Astrocyte (in vitro differentiated cells and primary cell): Measurements from ENCODE around the gene TRIM39. TPM values are rescaled to one million over a fixed set of nuclear protein-coding genes. Genes with fewer than 3 reads are reported as not detected.
A peak's percentile ranks its signal among the peaks of the same experiment; 100 is the strongest.

Source experiments
- DNase-seq: peaks from one replicate; pipeline ENCODE4 v3.0.0-alpha.2; 2010; ENCODE audit warnings: low read depth
- FAIRE-seq: peaks from 2 replicates; lab custom pipeline; 2011; peaks lifted over from hg19 to GRCh38; lab: Jason Lieb, UNC
- H2AFZ ChIP-seq: 2 replicates; pipeline ENCODE4 v1.6.0; 2012; ENCODE audit warnings: low read depth, low read length, inconsistent platforms
- H3K27ac ChIP-seq: 2 replicates; pipeline ENCODE4 v1.5.1; 2011; ENCODE audit warnings: low read depth, low read length, inconsistent platforms
- H3K27me3 ChIP-seq: 2 replicates; pipeline ENCODE4 v1.6.0; 2011; ENCODE audit warnings: low read length, inconsistent platforms; ENCODE audit not compliant: insufficient read depth
- H3K36me3 ChIP-seq: 2 replicates; pipeline ENCODE4 v1.5.1; 2011; ENCODE audit warnings: low read length, inconsistent platforms; ENCODE audit not compliant: insufficient read depth
- H3K4me1 ChIP-seq: 2 replicates; pipeline ENCODE4 v1.5.1; 2011; ENCODE audit warnings: low read length, inconsistent platforms; ENCODE audit not compliant: insufficient read depth
- H3K4me2 ChIP-seq: 2 replicates; pipeline ENCODE4 v1.6.0; 2012; ENCODE audit warnings: low read length, inconsistent platforms
- H3K4me3 ChIP-seq: 2 replicates; pipeline ENCODE4 v1.5.1; 2011; ENCODE audit warnings: low read depth, mild to moderate bottlenecking, low read length, inconsistent platforms; ENCODE audit not compliant: insufficient read depth
- H3K79me2 ChIP-seq: 2 replicates; pipeline ENCODE4 v1.6.0; 2012; ENCODE audit warnings: mild to moderate bottlenecking, low read length, inconsistent platforms; ENCODE audit not compliant: insufficient read depth
- H3K9ac ChIP-seq: 2 replicates; pipeline ENCODE4 v1.6.0; 2012; ENCODE audit warnings: mild to moderate bottlenecking, low read length, inconsistent platforms
- H3K9me3 ChIP-seq: 2 replicates; pipeline ENCODE4 v1.5.1; 2012; ENCODE audit warnings: low read depth, mild to moderate bottlenecking, low read length, inconsistent platforms; ENCODE audit not compliant: insufficient read depth
- H4K20me1 ChIP-seq: 2 replicates; pipeline ENCODE4 v1.6.0; 2012; ENCODE audit warnings: low read length, inconsistent platforms; ENCODE audit not compliant: insufficient read depth
- H3K27ac Mint-ChIP-seq: one replicate; pipeline ENCODE4 v1.8.0; 2021; ENCODE audit warnings: mild to moderate bottlenecking, mixed read lengths; ENCODE audit not compliant: unreplicated experiment
- H3K27me3 Mint-ChIP-seq: one replicate; pipeline ENCODE4 v1.8.0; 2021; ENCODE audit warnings: low read depth, mixed read lengths; ENCODE audit not compliant: unreplicated experiment
- H3K36me3 Mint-ChIP-seq: one replicate; pipeline ENCODE4 v1.8.0; 2021; ENCODE audit warnings: low read depth, mixed read lengths; ENCODE audit not compliant: unreplicated experiment
- H3K4me1 Mint-ChIP-seq: one replicate; pipeline ENCODE4 v1.8.0; 2021; ENCODE audit warnings: low read depth, mixed read lengths; ENCODE audit not compliant: unreplicated experiment
- H3K4me3 Mint-ChIP-seq: one replicate; pipeline ENCODE4 v1.8.0; 2021; ENCODE audit warnings: mild to moderate bottlenecking, moderate library complexity, mixed read lengths; ENCODE audit not compliant: unreplicated experiment
- H3K9me3 Mint-ChIP-seq: one replicate; pipeline ENCODE4 v1.8.0; 2021; ENCODE audit warnings: mild to moderate bottlenecking, mixed read lengths; ENCODE audit not compliant: unreplicated experiment
- CTCF ChIP-seq: IDR thresholded peaks from 2 replicates; pipeline ENCODE4 v1.5.1; 2011; ENCODE audit warnings: low read depth, mild to moderate bottlenecking, inconsistent platforms, low read length, moderate library complexity; ENCODE audit not compliant: insufficient read depth
- EZH2 ChIP-seq: IDR thresholded peaks from 2 replicates; pipeline ENCODE4 v1.6.1; 2012; ENCODE audit warnings: mild to moderate bottlenecking, low read length, inconsistent platforms; ENCODE audit not compliant: insufficient read depth
- total RNA-seq: library from RNA; stranded (reverse); gene quantifications from 2 replicates; pipeline ENCODE4 v1.2.1, GENCODE V29; 2021

Gene TRIM39
- total RNA-seq, 1 donor from 2014 or later = 20.7 TPM

- FAIRE-seq (no peak), DNase-seq (peak; percentile 85)
- H3K9me3 ChIP-seq = no peaks in the 10 kb centered on the region
- peak overlapping the region; percentile 39 for H3K9ac ChIP-seq
- peak overlapping the region; percentile 74 for H3K4me3 Mint-ChIP-seq
- H3K36me3 ChIP-seq = peaks cover 4% of the 10 kb centered on the region
- H3K4me3 ChIP-seq = peak overlapping the region; percentile 18
- H3K27me3 Mint-ChIP-seq = no peaks in the 10 kb centered on the region
- H3K4me1 ChIP-seq = peaks cover 35% of the 10 kb centered on the region
- H3K79me2 ChIP-seq = peaks cover 92% of the 10 kb centered on the region
- no peak overlapping the region for H2AFZ ChIP-seq
- peaks cover 4% of the 10 kb centered on the region for H3K36me3 Mint-ChIP-seq
- H3K27me3 ChIP-seq = no peaks in the 10 kb centered on the region
- H3K4me1 Mint-ChIP-seq = peaks cover 35% of the 10 kb centered on the region
- H3K9me3 Mint-ChIP-seq = no peaks in the 10 kb centered on the region
- H4K20me1 ChIP-seq = peaks cover 73% of the 10 kb centered on the region
- H3K4me2 ChIP-seq = peak overlapping the region; percentile 80
- H3K27ac ChIP-seq = peak overlapping the region; percentile 56
- peak overlapping the region; percentile 91 for H3K27ac Mint-ChIP-seq
- TF ChIP-seq EZH2 (no peak), CTCF (no peak)
Observed at GRCh38 chr6:30322527-30323501, 3.9 kb upstream of the TRIM39 start.

- peaks cover 35% of the 10 kb centered on the region for H3K4me1 ChIP-seq
- H3K9ac ChIP-seq = no peak overlapping the region
- H3K36me3 ChIP-seq = peaks cover 2% of the 10 kb centered on the region
- peak overlapping the region; percentile 18 for H3K4me3 ChIP-seq
- no peaks in the 10 kb centered on the region for H3K27me3 Mint-ChIP-seq
- peak overlapping the region; percentile 43 for H3K27ac ChIP-seq
- no peak overlapping the region for H2AFZ ChIP-seq
- peaks cover 2% of the 10 kb centered on the region for H3K36me3 Mint-ChIP-seq
- no peaks in the 10 kb centered on the region for H3K9me3 ChIP-seq
- no peak for DNase-seq
- no peaks in the 10 kb centered on the region for H3K9me3 Mint-ChIP-seq
- H3K27ac Mint-ChIP-seq = peak overlapping the region; percentile 90
- FAIRE-seq = no peak
- no peaks in the 10 kb centered on the region for H3K27me3 ChIP-seq
- peaks cover 82% of the 10 kb centered on the region for H3K79me2 ChIP-seq
- H3K4me2 ChIP-seq = peak overlapping the region; percentile 80
- peaks cover 36% of the 10 kb centered on the region for H3K4me1 Mint-ChIP-seq
- H3K4me3 Mint-ChIP-seq = peak overlapping the region; percentile 72
- peaks cover 63% of the 10 kb centered on the region for H4K20me1 ChIP-seq
- no peak for TF ChIP-seq CTCF
- no peak for TF ChIP-seq EZH2
Observed at GRCh38 chr6:30323806-30324205, 2.9 kb upstream of the TRIM39 start.
